Hematopoietic multipotent progenitor cell treated with erythropoietin and hydrocortisone succinate and interleukin-3 and kit ligand, for 17 days (in vitro differentiated cells): Measurements from ENCODE around the gene BANP.
A peak's percentile ranks its signal among the peaks of the same experiment; 100 is the strongest.

ENCODE experiments used
- DNase-seq: peaks from one replicate; pipeline ENCODE4 v3.0.0-alpha.2; 2015; ENCODE audit warnings: low spot score

Gene BANP

GRCh38 chr16:87949071-87949744 lies 2.0 kb upstream of the BANP start:
- DNase-seq, result no peak

GRCh38 chr16:87951552-87952538 lies 611 bp downstream of the BANP start:
- DNase-seq, result peak; percentile 17

- DNase-seq, result no peak
Observed at GRCh38 chr16:87952751-87953150, 1.5 kb downstream of the BANP start.

DNA sequence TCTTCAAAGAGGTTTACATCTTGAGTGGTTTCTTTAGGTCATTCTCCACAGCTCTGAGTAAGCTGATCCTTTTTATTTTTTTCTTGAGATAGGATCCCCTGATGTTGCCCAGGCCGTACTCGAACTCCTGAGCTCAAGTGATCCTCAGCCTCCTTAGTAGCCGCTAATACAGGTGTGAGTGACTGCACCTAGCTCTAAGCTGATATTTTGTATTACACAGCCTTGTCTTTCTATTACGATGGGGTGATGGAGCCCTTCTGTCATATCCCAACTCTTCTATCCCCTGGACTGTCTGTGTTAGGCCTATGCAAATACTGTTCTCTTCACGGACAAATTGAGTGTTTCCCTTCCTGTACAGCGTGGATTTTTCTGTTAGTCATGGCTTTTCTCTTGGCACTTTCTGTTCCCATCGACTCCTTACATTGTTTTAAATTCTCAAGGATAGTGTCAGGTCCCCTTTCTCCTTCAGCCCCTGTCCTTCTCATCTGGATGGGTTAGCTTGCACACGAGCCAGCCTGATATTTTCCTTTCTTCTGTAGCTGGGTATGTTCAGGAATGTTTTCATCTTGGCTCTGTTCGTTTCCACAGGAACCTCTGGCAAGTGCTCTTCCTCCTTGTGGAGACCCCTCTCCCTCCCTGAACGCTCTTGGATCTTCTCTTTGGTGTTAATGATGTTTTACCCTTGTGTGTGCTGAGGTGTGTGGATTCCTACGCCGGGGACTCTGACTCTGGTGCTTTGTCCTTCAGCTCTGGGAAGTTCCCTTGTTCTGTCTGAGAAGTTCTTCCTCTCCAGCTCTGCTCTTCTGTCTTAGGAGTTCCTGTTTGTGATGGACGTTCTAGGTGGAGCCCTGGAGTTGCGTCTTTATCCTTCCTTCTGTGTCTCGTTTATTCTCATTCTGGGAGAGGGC lies 2.3 kb downstream of the BANP start:
- DNase-seq, result no peak

DNA sequence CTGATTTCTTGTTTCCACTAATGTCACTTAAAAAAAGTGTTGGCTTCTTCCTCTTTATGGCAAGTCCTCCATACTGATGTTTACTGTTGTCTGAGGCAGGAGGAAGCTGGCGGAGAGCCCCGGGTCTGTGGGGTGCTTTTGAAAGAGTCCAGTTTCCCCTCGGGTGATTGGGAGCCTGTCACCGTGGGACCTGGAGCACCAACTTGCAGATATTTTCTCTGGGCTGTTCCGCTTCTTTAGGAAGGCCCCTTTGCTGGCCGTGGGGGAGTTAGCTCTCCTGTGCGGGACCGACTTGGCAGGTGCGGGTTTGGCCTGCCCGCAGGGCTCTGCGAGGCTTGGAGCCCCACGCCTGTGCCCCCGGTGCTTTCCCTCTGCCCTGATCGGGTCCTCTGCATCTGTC lies 3.1 kb downstream of the BANP start:
- DNase-seq, result no peak

- no peak for DNase-seq
Observed at GRCh38 chr16:87954826-87955225, 3.6 kb downstream of the BANP start.

DNA sequence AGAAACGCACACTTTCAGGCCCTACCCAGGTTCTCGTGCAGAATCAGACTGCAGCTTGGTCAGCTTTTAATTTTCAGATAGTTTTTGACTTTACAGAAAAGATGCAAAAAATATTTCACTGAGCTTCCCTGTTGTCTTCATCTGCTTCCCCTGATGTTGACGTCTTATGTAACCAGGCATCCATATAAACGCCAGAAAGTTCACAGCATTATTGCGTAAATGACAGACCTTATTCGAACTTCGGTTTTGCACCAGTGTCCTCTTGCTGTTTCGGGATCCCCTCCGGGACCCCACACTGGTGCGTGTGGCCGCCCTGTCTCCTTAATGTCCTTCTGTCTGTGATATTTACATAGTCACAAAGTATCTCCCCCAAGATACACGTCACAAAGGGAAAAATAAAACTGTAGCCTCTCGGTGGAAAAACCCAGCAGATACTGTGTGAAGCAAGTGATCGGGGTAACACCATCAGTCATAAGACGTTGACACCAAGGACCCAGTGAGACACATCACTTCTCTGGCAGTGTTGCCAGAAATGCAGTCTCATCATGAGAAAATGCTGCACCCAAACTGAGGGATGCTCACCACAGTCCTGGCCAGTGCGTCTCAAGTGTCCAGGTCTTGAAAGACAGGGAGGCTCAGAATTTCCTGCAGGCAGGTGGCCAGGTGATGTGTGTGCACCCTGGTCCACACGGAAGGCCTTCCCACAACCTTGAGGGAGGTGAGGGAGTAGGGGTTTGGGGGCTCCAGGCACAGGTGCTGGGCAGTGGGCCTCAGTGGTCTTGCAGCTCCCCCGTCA lies 4.3 kb downstream of the BANP start:
- DNase-seq, result no peak

- DNase-seq, result no peak
Observed at GRCh38 chr16:87956098-87956364, 4.8 kb downstream of the BANP start.

GRCh38 chr16:87956365-87957231 lies 5.4 kb downstream of the BANP start:
- DNase-seq, result no peak

DNA sequence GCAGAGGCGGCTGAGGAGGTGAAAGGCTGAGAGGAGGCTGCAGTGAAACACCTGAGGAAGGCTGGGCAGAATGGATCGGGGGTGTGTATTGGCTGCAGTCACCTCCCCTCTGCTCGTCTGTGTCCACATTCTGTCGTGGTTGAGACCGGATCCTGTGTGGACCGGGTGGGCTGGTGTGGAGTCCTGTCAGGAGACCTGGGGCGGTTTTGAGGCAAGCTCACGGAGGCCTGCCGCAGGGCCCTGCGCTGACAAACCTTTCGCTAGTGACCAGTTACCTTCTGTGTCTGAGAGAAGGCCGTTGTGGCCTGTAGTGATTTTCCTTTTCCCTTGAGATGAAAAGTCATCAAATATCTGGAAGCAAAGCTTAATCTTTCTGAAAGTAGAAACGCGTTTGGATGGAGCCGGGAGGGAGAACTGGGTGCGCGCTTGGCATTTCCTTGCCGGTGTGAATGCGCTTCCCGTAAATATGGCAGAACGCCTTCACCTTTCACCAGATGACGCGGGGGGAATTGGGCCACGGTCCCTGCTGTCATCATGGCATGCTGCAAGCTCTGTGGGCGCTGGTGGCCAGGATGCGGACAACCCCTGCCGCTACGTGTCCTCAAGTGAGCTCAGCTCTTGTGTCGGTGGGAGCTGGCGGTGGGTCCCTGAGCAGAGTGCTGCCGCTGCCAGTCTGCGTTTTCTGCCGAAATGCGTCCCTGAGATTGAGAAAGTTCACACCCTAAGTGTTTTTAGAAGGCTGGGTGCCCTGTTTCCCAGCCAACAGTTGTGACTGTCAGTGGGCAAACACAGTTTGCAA lies 6.3 kb downstream of the BANP start:
- DNase-seq, result no peak

DNA sequence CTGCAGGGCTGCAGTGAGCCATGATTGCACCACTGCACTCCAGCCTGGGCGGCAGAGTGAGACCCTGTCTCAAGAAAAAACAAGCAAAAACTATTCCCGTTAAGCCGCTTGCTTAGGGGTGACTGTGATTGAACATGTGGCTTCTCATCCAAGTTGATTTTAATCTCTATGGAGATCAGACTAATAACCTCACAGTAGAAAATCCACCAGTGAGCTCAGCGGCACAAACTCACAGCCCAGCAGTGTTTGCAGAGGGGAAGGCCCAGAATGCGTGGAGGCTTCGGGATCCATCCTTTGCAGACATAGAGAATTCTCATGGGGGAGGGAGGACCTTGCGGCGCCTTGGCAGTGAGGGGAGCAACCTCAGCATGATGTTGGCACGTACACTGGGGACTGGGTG lies 7.4 kb downstream of the BANP start:
- DNase-seq, result no peak

- DNase-seq, result no peak
Observed at GRCh38 chr16:87959391-87959990, 8.3 kb downstream of the BANP start.

- DNase-seq, result no peak
Observed at GRCh38 chr16:87960296-87960695, 9.1 kb downstream of the BANP start.

- DNase-seq, result no peak
Observed at GRCh38 chr16:87960852-87961251, 9.6 kb downstream of the BANP start.

DNA sequence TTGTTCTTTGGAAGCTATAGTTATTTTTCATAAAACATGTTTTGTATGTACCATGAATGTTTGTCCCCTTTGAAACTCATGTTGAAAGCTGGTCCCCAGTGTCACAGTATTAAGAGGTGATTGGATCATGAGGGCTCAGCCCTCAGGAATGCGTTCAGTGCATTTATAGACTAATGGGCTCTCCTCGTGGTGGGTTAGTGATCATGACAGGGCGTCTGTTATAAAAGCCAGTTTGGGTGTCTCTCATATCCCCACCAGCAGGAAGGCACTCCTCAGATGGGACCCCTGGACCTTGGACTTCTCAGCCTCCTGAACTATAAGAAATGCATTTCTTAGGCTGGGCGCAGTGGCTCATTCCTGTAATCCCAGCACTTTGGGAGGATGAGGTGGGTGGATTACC lies 10.4 kb downstream of the BANP start:
- DNase-seq, result no peak

- DNase-seq, result no peak
Observed at GRCh38 chr16:87963400-87963799, 12.2 kb downstream of the BANP start.

DNA sequence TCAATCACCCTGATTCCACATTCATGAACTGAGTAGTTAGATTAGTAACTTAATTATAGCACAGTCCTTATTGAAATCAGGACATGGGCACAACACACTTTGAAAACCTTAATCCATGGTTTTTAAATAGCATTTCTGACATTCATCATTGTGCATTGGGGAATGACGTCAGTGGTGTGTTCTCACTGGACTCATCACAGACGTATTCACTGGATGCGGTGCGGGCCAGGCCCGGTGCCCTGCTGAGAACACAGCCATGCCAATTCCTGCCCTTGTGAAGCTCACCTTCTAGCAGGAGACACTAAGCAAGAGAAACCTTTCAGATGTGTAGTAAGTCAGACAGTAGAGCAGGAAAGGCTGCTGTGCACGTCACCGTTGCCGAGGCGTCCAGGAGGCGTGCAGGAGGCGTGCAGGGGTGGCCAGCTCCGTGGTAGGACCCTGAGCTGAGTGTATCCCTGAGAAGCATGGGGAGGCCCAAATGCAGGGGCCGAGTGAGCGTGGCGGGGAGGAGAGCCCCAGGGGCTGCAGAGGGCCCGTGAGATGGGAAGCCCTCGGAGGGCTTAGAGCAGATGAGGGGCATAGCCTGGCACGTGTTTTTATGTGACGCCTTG lies 12.9 kb downstream of the BANP start:
- DNase-seq, result no peak

- no peak for DNase-seq
Observed at GRCh38 chr16:87965417-87965816, 14.2 kb downstream of the BANP start.

- DNase-seq, result no peak
Observed at GRCh38 chr16:87966064-87966645, 14.9 kb downstream of the BANP start.
